CD14-positive monocyte (primary cell): ENCODE results near the gene C5orf22. TPM values are rescaled to one million over a fixed set of nuclear protein-coding genes. Genes with fewer than 3 reads are reported as not detected.
A peak's percentile ranks its signal among the peaks of the same experiment; 100 is the strongest.
"Not testable (repeated sequence)": the region's sequence is repeated elsewhere in the genome, so short reads cannot be mapped to it uniquely, and the experiment has no call there.

Experiments used
- DNase-seq, 3 donors: peaks; one replicate each; pipeline ENCODE4 v3.0.0-alpha.2; 2011 to 2022
- H2AFZ ChIP-seq: 2 replicates; pipeline ENCODE4 v1.6.0; 2012; ENCODE audit warnings: mild to moderate bottlenecking, low read depth, low read length, inconsistent platforms; ENCODE audit not compliant: insufficient read depth, poor library complexity, severe bottlenecking
- H3K27ac ChIP-seq, 2 donors: 1 replicate in 1 of 2; 2 replicates in 1 of 2; pipeline ENCODE4 v1.5.1; 2012 to 2013; ENCODE audit warnings: low read length in 2 of 2, control low read depth in 1 of 2, inconsistent platforms in 1 of 2, low read depth in 1 of 2, mild to moderate bottlenecking in 1 of 2
- H3K27me3 ChIP-seq, 2 donors: one replicate each; pipeline versions ENCODE4 v1.6.0 to v1.6.1; 2011 to 2013; ENCODE audit warnings: low read length in 2 of 2; ENCODE audit not compliant: control insufficient read depth in 2 of 2, insufficient read depth in 2 of 2
- H3K36me3 ChIP-seq, 2 donors: replicated peaks in 1 of 2; 1 replicate in 1 of 2; 2 replicates in 1 of 2; pipeline versions ENCODE4 v1.5.1 to v1.6.1; 2012 to 2013; ENCODE audit warnings: low read length in 2 of 2, control low read depth in 1 of 2, inconsistent platforms in 1 of 2, mild to moderate bottlenecking in 1 of 2; ENCODE audit not compliant: insufficient read depth in 2 of 2, control insufficient read depth in 1 of 2
- H3K4me1 ChIP-seq, 2 donors: 1 replicate in 1 of 2; 2 replicates in 1 of 2; pipeline versions ENCODE4 v1.5.1 to v1.6.1; 2012 to 2013; ENCODE audit warnings: low read length in 2 of 2, control low read depth in 1 of 2, inconsistent platforms in 1 of 2, mild to moderate bottlenecking in 1 of 2, moderate library complexity in 1 of 2; ENCODE audit not compliant: insufficient read depth in 2 of 2, control insufficient read depth in 1 of 2
- H3K4me2 ChIP-seq: replicated peaks from 2 replicates; pipeline ENCODE3; 2012; ENCODE audit warnings: low read length, moderate library complexity, mild to moderate bottlenecking; ENCODE audit not compliant: poor library complexity, severe bottlenecking; ENCODE audit errors: extremely low read depth
- H3K4me3 ChIP-seq, 3 experiments: fragments of 200-600 bp in 1 of 3; sonication (generic) in 1 of 3; replicated peaks in 1 of 3; 1 replicate in 2 of 3; 2 replicates in 1 of 3; pipeline ENCODE4 v1.5.1; 2011 to 2013; ENCODE audit warnings: low read length in 3 of 3, mild to moderate bottlenecking in 3 of 3, control low read depth in 2 of 3, low read depth in 2 of 3, inconsistent platforms in 1 of 3, moderate library complexity in 1 of 3
- H3K79me2 ChIP-seq: 2 replicates; pipeline ENCODE4 v1.6.0; 2012; ENCODE audit warnings: mild to moderate bottlenecking, control low read depth, inconsistent platforms, low read length, moderate library complexity; ENCODE audit not compliant: insufficient read depth
- H3K9ac ChIP-seq: 2 replicates; pipeline ENCODE4 v1.6.0; 2017; ENCODE audit warnings: low read length, mild to moderate bottlenecking; ENCODE audit not compliant: insufficient read depth, poor library complexity, severe bottlenecking
- H3K9me3 ChIP-seq, 2 donors: replicated peaks in 1 of 2; 1 replicate in 1 of 2; 2 replicates in 1 of 2; pipeline versions ENCODE4 v1.5.1 to v1.6.1; 2012 to 2013; ENCODE audit warnings: low read length in 2 of 2, control low read depth in 1 of 2; ENCODE audit not compliant: control insufficient read depth in 1 of 2, insufficient read depth in 1 of 2
- H4K20me1 ChIP-seq: 2 replicates; pipeline ENCODE4 v1.6.0; 2012; ENCODE audit warnings: mild to moderate bottlenecking, low read length, control low read depth, moderate library complexity; ENCODE audit not compliant: insufficient read depth
- H3K27ac Mint-ChIP-seq, 7 donors: one replicate each; pipeline ENCODE4 v1.8.0; 2020; ENCODE audit warnings: mild to moderate bottlenecking in 7 of 7, mixed read lengths in 7 of 7, moderate library complexity in 6 of 7, inconsistent platforms in 2 of 7
- H3K27me3 Mint-ChIP-seq, 3 donors: one replicate each; pipeline ENCODE4 v1.8.0; 2021 to 2022; ENCODE audit warnings: low read depth in 3 of 3, mild to moderate bottlenecking in 3 of 3, mixed read lengths in 3 of 3, moderate library complexity in 3 of 3, inconsistent platforms in 1 of 3
- H3K36me3 Mint-ChIP-seq, 2 donors: one replicate each; pipeline ENCODE4 v1.8.0; 2020; ENCODE audit warnings: mixed read lengths in 2 of 2, inconsistent platforms in 1 of 2, mild to moderate bottlenecking in 1 of 2
- H3K4me1 Mint-ChIP-seq: one replicate; pipeline ENCODE4 v1.8.0; 2020; ENCODE audit warnings: mild to moderate bottlenecking, mixed read lengths
- H3K4me3 Mint-ChIP-seq, 2 donors: one replicate each; pipeline ENCODE4 v1.8.0; 2020; ENCODE audit warnings: mild to moderate bottlenecking in 2 of 2, mixed read lengths in 2 of 2, moderate library complexity in 1 of 2
- H3K9me3 Mint-ChIP-seq, 7 donors: one replicate each; pipeline ENCODE4 v1.8.0; 2020 to 2022; ENCODE audit warnings: mixed read lengths in 7 of 7, mild to moderate bottlenecking in 6 of 7, moderate library complexity in 6 of 7, inconsistent platforms in 2 of 7
- WGBS: methylation state at CpG from one replicate; pipeline ENCODE4 v1.1.5; 2013; ENCODE audit warnings: missing lambda C conversion rate; ENCODE audit not compliant: insufficient coverage; 5-methylcytosine and 5-hydroxymethylcytosine counted together
- intact Hi-C, 2 donors: fragments of 100-400 bp; cut with micrococcal nuclease; formaldehyde crosslinking; loops; one replicate each; pipeline versions ENCODE4 v1.15.0 to v1.15.1; 2023
- polyA plus RNA-seq, 3 donors: library from polyadenylated mRNA; depleted of rRNA in 1 of 3; unstranded in 2 of 3; stranded (reverse) in 1 of 3; fragments of 300-500 nt in 2 of 3; fragments of >200 nt in 1 of 3; fragmentation: Illumina TruSeq in 2 of 3; gene quantifications; 1 replicate in 2 of 3; 2 replicates in 1 of 3; pipeline ENCODE4 v1.2.3, GENCODE V29; 2012 to 2021
- TF ChIP-seq, protein P1 (sequence below): fragments of 200-600 bp; IDR thresholded peaks from one replicate; pipeline ENCODE4 v1.8.0; 2022; ENCODE audit warnings: antibody characterized with exemption, mild to moderate bottlenecking

Gene C5orf22
- polyA plus RNA-seq, 3 donors = 5.8 to 20.2 (median 19.9) TPM

DNA sequence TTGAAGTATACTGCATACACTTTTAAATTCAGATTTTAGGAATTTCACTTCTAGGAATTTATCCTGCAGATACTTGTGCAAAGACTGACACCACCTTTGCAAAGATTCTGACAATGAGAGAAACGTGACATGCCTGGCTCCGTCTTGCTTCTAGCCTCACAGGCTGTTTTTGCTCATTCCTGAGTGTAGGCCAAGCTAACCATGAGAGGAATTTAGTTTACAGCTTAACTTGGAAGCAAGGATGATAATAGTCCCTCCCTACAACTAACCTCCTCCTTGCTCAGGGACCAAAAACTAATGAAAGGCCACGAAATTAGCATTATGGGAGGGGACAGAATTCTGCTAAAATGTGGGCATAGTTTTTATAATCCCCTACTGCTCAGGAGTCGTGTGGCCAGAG lies 31.1 kb downstream of the C5orf22 start:
- H3K36me3 Mint-ChIP-seq = peaks cover 6 to 8% of the 10 kb centered on the region in 2 donors
- Histone ChIP-seq H4K20me1 (no peaks in the 10 kb centered on the region), H3K79me2 (no peaks in the 10 kb centered on the region), H3K27ac (no peak overlapping the region), H3K4me1 (peaks cover 0 to 8% of the 10 kb centered on the region in 2 donors), H3K36me3 (no peaks in the 10 kb centered on the region), H2AFZ (no peak overlapping the region), H3K4me2 (no peak overlapping the region), H3K4me3 (no peak overlapping the region), H3K9ac (no peak overlapping the region), H3K9me3 (peaks cover 0 to 14% of the 10 kb centered on the region in 2 donors), H3K27me3 (no peaks in the 10 kb centered on the region)
- H3K4me1 Mint-ChIP-seq = peaks cover 13% of the 10 kb centered on the region
- H3K27ac Mint-ChIP-seq = no peak overlapping the region
- peaks cover 9 to 29% (median 19%) of the 10 kb centered on the region in 7 donors for H3K9me3 Mint-ChIP-seq
- H3K4me3 Mint-ChIP-seq = no peak overlapping the region
- H3K27me3 Mint-ChIP-seq = peaks cover 0 to 2% (median 0%) of the 10 kb centered on the region in 3 donors
- no CpG with 5 or more reads among the region's 4 CpGs for WGBS
- TF ChIP-seq, protein P1, sequence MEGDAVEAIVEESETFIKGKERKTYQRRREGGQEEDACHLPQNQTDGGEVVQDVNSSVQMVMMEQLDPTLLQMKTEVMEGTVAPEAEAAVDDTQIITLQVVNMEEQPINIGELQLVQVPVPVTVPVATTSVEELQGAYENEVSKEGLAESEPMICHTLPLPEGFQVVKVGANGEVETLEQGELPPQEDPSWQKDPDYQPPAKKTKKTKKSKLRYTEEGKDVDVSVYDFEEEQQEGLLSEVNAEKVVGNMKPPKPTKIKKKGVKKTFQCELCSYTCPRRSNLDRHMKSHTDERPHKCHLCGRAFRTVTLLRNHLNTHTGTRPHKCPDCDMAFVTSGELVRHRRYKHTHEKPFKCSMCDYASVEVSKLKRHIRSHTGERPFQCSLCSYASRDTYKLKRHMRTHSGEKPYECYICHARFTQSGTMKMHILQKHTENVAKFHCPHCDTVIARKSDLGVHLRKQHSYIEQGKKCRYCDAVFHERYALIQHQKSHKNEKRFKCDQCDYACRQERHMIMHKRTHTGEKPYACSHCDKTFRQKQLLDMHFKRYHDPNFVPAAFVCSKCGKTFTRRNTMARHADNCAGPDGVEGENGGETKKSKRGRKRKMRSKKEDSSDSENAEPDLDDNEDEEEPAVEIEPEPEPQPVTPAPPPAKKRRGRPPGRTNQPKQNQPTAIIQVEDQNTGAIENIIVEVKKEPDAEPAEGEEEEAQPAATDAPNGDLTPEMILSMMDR = no peak
- intact Hi-C loops = no loop called here
- no peak for DNase-seq

DNA sequence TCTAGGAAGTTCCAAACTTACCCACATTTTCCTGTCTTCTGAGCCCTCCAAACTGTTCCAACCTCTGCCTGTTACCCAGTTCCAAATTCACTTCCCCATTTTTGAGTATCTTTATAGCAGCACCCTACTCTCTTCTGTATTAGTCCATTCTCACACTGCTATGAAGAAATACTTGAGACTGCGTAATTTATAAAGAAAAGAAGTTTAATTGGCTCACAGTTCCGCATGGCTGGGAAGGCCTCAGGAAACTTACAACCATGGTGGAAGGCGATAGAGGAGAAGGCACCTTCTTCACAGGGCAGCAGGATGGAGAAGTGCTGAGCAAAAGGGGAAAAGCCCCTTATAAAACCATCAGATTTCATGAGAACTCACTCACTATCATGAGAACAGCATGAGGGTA lies 34.3 kb downstream of the C5orf22 start:
- Histone ChIP-seq H3K27ac (peak overlapping the region in 1 of 2 donors; percentile 48), H3K9me3 (peaks cover 0 to 14% of the 10 kb centered on the region in 2 donors)
- H4K20me1 ChIP-seq, H3K27me3 ChIP-seq, H2AFZ ChIP-seq, H3K4me1 ChIP-seq, H3K36me3 Mint-ChIP-seq, H3K79me2 ChIP-seq, H3K4me2 ChIP-seq, H3K4me3 ChIP-seq, H3K4me3 Mint-ChIP-seq, H3K36me3 ChIP-seq, H3K9ac ChIP-seq, H3K27me3 Mint-ChIP-seq, intact Hi-C loops: not testable (repeated sequence)
- Mint-ChIP-seq H3K9me3 (peaks cover 9 to 29% (median 19%) of the 10 kb centered on the region in 7 donors), H3K27ac (peak overlapping the region in 5 of 7 donors; percentile 53 to 85 (median 61)), H3K4me1 (peaks cover 13% of the 10 kb centered on the region)
- WGBS = no CpG with 5 or more reads among the region's 3 CpGs
- DNase-seq = peak; percentile 9 to 49 (median 24)
